Mesendoderm (in vitro differentiated cells): ENCODE data around the gene TRIM46.

Experiments used
- DNase-seq: peaks from one replicate; pipeline ENCODE4 v3.0.0; 2013
- H2AK5ac ChIP-seq: 2 replicates; pipeline ENCODE4 v1.6.1; 2013; ENCODE audit warnings: low read length, inconsistent platforms
- H2BK120ac ChIP-seq: 2 replicates; pipeline ENCODE4 v1.6.1; 2013; ENCODE audit warnings: low read depth, mild to moderate bottlenecking, low read length, moderate library complexity, mixed read lengths
- H2BK15ac ChIP-seq: replicated peaks from 2 replicates; pipeline ENCODE4 v1.6.1; 2013; ENCODE audit warnings: low read depth, mild to moderate bottlenecking, moderate library complexity
- H2BK5ac ChIP-seq: 2 replicates; pipeline ENCODE4 v1.6.1; 2013; ENCODE audit warnings: low read length, inconsistent platforms
- H3K18ac ChIP-seq: 2 replicates; pipeline ENCODE4 v1.6.1; 2013; ENCODE audit warnings: mild to moderate bottlenecking, low read length, mixed read lengths
- H3K23ac ChIP-seq: one replicate; pipeline ENCODE4 v1.6.1; 2013; ENCODE audit warnings: low read length
- H3K27ac ChIP-seq: 2 replicates; pipeline ENCODE4 v1.5.1; 2013; ENCODE audit warnings: low read depth, mild to moderate bottlenecking, inconsistent platforms, low read length, moderate library complexity
- H3K27me3 ChIP-seq: 2 replicates; pipeline ENCODE4 v1.6.1; 2013; ENCODE audit warnings: low read length, control low read depth, mild to moderate bottlenecking, inconsistent platforms; ENCODE audit not compliant: insufficient read depth, poor library complexity
- H3K36me3 ChIP-seq: 2 replicates; pipeline ENCODE4 v1.6.1; 2013; ENCODE audit warnings: low read length, inconsistent platforms; ENCODE audit not compliant: control insufficient read depth, insufficient read depth
- H3K4ac ChIP-seq: one replicate; pipeline ENCODE4 v1.6.1; 2013; ENCODE audit warnings: low read depth, mild to moderate bottlenecking, low read length, moderate library complexity
- H3K4me1 ChIP-seq: 2 replicates; pipeline ENCODE4 v1.6.1; 2013; ENCODE audit warnings: low read depth, low read length, inconsistent platforms; ENCODE audit not compliant: control insufficient read depth
- H3K4me2 ChIP-seq: 2 replicates; pipeline ENCODE4 v1.6.1; 2013; ENCODE audit warnings: low read length
- H3K4me3 ChIP-seq: 2 replicates; pipeline ENCODE4 v1.5.1; 2013; ENCODE audit warnings: mild to moderate bottlenecking, low read length
- H3K56ac ChIP-seq: one replicate; pipeline ENCODE4 v1.6.1; 2013; ENCODE audit warnings: low read length
- H3K79me1 ChIP-seq: 2 replicates; pipeline ENCODE4 v1.6.1; 2013; ENCODE audit warnings: low read length, inconsistent platforms
- H3K79me2 ChIP-seq: 2 replicates; pipeline ENCODE4 v1.6.1; 2013; ENCODE audit warnings: mild to moderate bottlenecking, low read length; ENCODE audit not compliant: control insufficient read depth, insufficient read depth
- H3K9ac ChIP-seq: 2 replicates; pipeline ENCODE4 v1.6.1; 2013; ENCODE audit warnings: low read length, inconsistent platforms
- H4K5ac ChIP-seq: one replicate; pipeline ENCODE4 v1.6.1; 2013; ENCODE audit warnings: low read length
- H4K8ac ChIP-seq: one replicate; pipeline ENCODE4 v1.6.1; 2013; ENCODE audit warnings: low read depth, mild to moderate bottlenecking, control low read depth, low read length, moderate library complexity
- WGBS: extraction: QIAGEN DNeasy Blood & Tissue Kit; methylation state at CpG from one replicate; pipeline ENCODE4 v1.1.7; 2013; ENCODE audit warnings: low lambda C conversion rate, missing lambda C conversion rate; ENCODE audit not compliant: insufficient coverage; ENCODE audit errors: extremely low coverage; 5-methylcytosine and 5-hydroxymethylcytosine counted together

Gene TRIM46

GRCh38 chr1:155177192-155177917 lies 3.7 kb downstream of the TRIM46 start:
- H3K4ac ChIP-seq: no peak overlapping the region
- no peak overlapping the region for H2AK5ac ChIP-seq
- no peak overlapping the region for H3K9ac ChIP-seq
- no peak for DNase-seq
- H3K23ac ChIP-seq: no peak overlapping the region
- H3K56ac ChIP-seq: no peak overlapping the region
- H3K4me1 ChIP-seq: peaks cover 2% of the 10 kb centered on the region
- no peak overlapping the region for H2BK15ac ChIP-seq
- no peaks in the 10 kb centered on the region for H3K79me2 ChIP-seq
- H3K27me3 ChIP-seq: no peaks in the 10 kb centered on the region
- H2BK120ac ChIP-seq: no peak overlapping the region
- no peaks in the 10 kb centered on the region for H3K79me1 ChIP-seq
- H4K5ac ChIP-seq: no peak overlapping the region
- H4K8ac ChIP-seq: no peak overlapping the region
- H3K4me3 ChIP-seq: no peak overlapping the region
- H3K4me2 ChIP-seq: no peak overlapping the region
- WGBS: no CpG with 5 or more reads among the region's 11 CpGs
- H2BK5ac ChIP-seq: no peak overlapping the region
- no peak overlapping the region for H3K27ac ChIP-seq
- H3K18ac ChIP-seq: no peak overlapping the region
- peaks cover 3% of the 10 kb centered on the region for H3K36me3 ChIP-seq

DNA sequence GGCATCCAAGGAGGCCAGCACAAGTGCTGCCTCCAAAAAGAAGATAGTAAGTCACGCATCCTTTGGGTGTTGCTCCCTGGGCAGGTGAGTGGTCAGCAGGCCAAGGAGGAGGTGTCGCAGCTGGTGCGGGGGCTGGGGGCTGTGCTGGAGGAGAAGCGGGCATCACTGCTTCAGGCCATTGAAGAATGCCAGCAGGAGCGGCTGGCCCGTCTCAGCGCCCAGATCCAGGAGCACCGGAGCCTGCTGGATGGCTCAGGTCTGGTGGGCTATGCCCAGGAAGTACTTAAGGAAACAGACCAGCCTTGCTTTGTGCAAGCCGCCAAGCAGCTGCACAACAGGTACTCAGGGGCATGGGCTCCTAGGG lies 4.3 kb downstream of the TRIM46 start:
- no CpG with 5 or more reads among the region's 9 CpGs for WGBS
- Histone ChIP-seq H3K4me1 (peaks cover 2% of the 10 kb centered on the region), H3K4me3 (no peak overlapping the region), H3K27me3 (no peaks in the 10 kb centered on the region), H4K8ac (no peak overlapping the region), H3K18ac (no peak overlapping the region), H3K79me2 (no peaks in the 10 kb centered on the region), H3K79me1 (no peaks in the 10 kb centered on the region), H3K4ac (no peak overlapping the region), H3K9ac (no peak overlapping the region), H2BK15ac (no peak overlapping the region), H2BK5ac (no peak overlapping the region), H3K27ac (no peak overlapping the region), H2BK120ac (no peak overlapping the region), H3K4me2 (no peak overlapping the region), H2AK5ac (no peak overlapping the region), H3K36me3 (peaks cover 3% of the 10 kb centered on the region), H3K56ac (no peak overlapping the region), H4K5ac (no peak overlapping the region), H3K23ac (no peak overlapping the region)
- DNase-seq: no peak

GRCh38 chr1:155178441-155179111 lies 4.9 kb downstream of the TRIM46 start:
- Histone ChIP-seq H3K4ac (no peak overlapping the region), H3K9ac (no peak overlapping the region), H2BK5ac (no peak overlapping the region), H3K4me1 (no peaks in the 10 kb centered on the region), H3K4me3 (no peak overlapping the region), H3K18ac (no peak overlapping the region), H3K27me3 (no peaks in the 10 kb centered on the region), H3K23ac (no peak overlapping the region), H4K5ac (no peak overlapping the region), H4K8ac (no peak overlapping the region), H3K79me2 (no peaks in the 10 kb centered on the region), H3K56ac (no peak overlapping the region), H2AK5ac (no peak overlapping the region), H2BK15ac (no peak overlapping the region), H3K36me3 (peaks cover 3% of the 10 kb centered on the region), H3K4me2 (no peak overlapping the region), H2BK120ac (no peak overlapping the region), H3K79me1 (no peaks in the 10 kb centered on the region), H3K27ac (no peak overlapping the region)
- no peak for DNase-seq
- WGBS: no CpG with 5 or more reads among the region's 30 CpGs

DNA sequence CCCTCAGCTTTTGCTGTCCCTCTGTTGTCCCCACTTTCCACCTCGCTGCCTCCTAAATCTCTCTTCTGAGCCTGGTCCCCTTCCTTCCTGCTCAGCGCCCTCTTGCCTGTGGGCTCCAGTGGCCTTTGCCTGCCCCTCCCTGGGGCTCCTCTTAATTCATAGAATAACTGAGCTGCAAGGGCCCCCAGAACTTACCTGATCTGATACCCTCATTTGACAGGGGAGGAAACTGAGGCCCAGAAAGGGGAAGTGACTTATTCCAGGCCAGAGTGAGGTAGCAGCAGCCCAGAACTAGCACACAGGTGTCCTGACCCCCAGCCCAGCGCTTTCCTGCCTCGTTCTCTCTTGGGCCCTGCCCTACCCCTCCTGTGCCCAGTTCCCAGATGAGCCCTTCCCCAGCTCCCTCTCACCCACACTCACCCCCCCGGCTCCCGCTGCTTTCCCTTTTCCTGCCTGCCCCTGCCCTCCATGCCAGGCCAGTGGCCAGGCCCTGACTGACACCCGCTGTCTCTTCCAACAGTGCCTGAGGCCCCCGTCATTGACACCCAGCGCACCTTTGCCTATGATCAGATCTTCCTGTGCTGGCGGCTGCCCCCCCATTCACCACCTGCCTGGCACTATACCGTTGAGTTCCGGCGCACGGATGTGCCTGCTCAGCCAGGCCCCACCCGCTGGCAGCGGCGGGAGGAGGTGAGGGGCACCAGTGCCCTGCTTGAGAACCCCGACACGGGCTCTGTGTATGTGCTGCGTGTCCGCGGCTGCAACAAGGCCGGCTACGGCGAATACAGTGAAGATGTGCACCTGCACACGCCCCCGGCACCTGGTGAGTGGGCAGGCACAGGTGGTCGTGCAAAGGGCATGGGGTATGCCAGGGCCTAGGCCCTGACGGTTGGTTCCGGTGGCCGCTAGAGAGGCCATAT lies 5.7 kb downstream of the TRIM46 start:
- no peak overlapping the region for H2BK15ac ChIP-seq
- H3K4me1 ChIP-seq: no peaks in the 10 kb centered on the region
- no peak overlapping the region for H3K56ac ChIP-seq
- no peak overlapping the region for H3K18ac ChIP-seq
- no peak overlapping the region for H3K4me2 ChIP-seq
- no peak for DNase-seq
- H3K27ac ChIP-seq: no peak overlapping the region
- no peaks in the 10 kb centered on the region for H3K27me3 ChIP-seq
- peaks cover 3% of the 10 kb centered on the region for H3K36me3 ChIP-seq
- H3K79me1 ChIP-seq: no peaks in the 10 kb centered on the region
- H4K8ac ChIP-seq: no peak overlapping the region
- H3K9ac ChIP-seq: no peak overlapping the region
- no peak overlapping the region for H2AK5ac ChIP-seq
- H2BK120ac ChIP-seq: no peak overlapping the region
- H2BK5ac ChIP-seq: no peak overlapping the region
- no peak overlapping the region for H3K4ac ChIP-seq
- H4K5ac ChIP-seq: no peak overlapping the region
- H3K79me2 ChIP-seq: no peaks in the 10 kb centered on the region
- WGBS: no CpG with 5 or more reads among the region's 31 CpGs
- no peak overlapping the region for H3K23ac ChIP-seq
- no peak overlapping the region for H3K4me3 ChIP-seq

DNA sequence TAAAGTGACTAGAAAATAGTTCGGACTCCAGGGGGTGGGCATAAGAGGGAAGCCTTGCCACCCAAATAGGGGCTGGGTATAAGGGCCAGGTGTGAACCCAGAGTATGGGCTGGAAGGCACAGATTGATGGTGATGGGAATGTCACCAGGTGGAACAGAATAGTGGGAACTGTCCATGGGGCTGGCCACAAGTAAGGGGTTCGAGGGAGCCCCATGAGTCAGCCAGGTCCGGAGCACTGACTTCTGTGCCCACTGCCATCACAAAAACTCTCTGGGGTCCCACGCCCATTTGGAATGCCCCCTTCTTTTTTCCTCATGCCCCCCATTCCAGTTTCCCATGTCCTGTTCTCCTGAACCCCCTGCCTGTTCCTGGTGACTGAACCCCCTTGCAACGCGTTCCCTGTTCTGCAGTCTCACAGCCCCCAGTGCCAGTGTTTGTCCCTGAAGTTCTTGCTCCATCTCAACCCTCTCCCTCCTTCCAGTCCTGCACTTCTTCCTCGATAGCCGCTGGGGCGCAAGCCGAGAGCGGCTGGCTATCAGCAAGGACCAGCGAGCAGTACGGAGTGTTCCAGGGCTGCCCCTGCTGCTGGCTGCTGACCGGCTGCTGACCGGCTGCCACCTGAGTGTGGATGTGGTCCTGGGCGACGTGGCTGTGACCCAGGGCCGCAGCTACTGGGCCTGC lies 7.9 kb downstream of the TRIM46 start:
- Histone ChIP-seq H3K79me1 (no peaks in the 10 kb centered on the region), H3K4me3 (no peak overlapping the region), H3K4ac (no peak overlapping the region), H4K5ac (no peak overlapping the region), H2AK5ac (no peak overlapping the region), H3K9ac (no peak overlapping the region), H3K27ac (no peak overlapping the region), H2BK15ac (no peak overlapping the region), H2BK120ac (no peak overlapping the region), H3K4me1 (no peaks in the 10 kb centered on the region), H3K23ac (no peak overlapping the region), H3K27me3 (no peaks in the 10 kb centered on the region), H3K36me3 (peaks cover 3% of the 10 kb centered on the region), H3K56ac (no peak overlapping the region), H4K8ac (no peak overlapping the region), H2BK5ac (no peak overlapping the region), H3K4me2 (no peak overlapping the region), H3K79me2 (no peaks in the 10 kb centered on the region), H3K18ac (no peak overlapping the region)
- WGBS: no CpG with 5 or more reads among the region's 18 CpGs
- DNase-seq: no peak
